HK-2 (cell line): ENCODE results near the gene YKT6.
"Not testable (repeated sequence)": the region's sequence is repeated elsewhere in the genome, so short reads cannot be mapped to it uniquely, and the experiment has no call there.

Experiments
- DNase-seq: peaks from one replicate; pipeline ENCODE4 v3.0.0-alpha.2; 2018; ENCODE audit not compliant: unreplicated experiment

YKT6 gene

GRCh38 chr7:44193011-44193802, 7.6 kb upstream of the YKT6 start:
- DNase-seq = no peak

DNA sequence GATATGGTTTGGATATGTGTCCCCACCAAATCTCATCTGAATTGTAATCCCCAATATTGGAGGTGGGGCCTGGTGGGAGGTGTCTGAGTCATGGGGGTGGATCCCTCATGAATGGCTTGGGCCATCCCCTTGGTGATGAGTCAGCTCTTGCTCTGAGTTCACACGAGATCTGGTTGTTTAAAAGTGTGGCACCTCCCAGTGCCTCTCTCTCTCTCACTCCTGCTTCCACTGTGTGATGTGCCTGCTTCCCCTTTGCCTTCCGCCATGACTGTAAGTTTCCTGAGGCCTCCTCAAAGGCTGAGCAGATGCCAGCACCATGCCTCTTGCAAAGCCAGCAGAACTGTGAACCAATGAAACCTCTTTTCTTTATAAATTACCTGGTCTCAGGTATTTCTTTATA, 6.7 kb upstream of the YKT6 start:
- no peak for DNase-seq

- DNase-seq = no peak
These were observed 6.1 kb upstream of the YKT6 start for GRCh38 chr7:44194562-44195145.

DNA sequence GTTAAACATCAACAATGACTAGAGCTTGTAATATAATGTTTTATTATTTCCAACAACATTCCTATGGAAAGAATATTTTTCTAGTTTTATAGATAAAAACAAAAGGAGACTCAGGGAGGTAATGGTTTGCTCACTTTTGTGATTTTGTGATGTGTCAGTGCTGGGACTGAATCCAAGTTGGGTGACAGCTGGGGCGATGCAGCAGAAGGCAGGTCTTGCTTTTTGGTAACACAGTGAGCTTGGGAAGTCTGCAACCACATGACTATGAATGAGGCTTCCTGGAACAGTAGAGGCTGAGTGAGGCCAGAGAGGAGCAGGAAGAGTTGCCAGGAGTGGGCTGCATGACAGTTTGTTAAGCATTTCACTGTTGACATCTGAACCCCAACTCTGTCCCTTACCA, 4.9 kb upstream of the YKT6 start:
- no peak for DNase-seq

- peak; percentile 27 for DNase-seq
These were observed 4.3 kb upstream of the YKT6 start for GRCh38 chr7:44196450-44196872.

- no peak for DNase-seq
These were observed 3.3 kb upstream of the YKT6 start for GRCh38 chr7:44197474-44197873.

DNA sequence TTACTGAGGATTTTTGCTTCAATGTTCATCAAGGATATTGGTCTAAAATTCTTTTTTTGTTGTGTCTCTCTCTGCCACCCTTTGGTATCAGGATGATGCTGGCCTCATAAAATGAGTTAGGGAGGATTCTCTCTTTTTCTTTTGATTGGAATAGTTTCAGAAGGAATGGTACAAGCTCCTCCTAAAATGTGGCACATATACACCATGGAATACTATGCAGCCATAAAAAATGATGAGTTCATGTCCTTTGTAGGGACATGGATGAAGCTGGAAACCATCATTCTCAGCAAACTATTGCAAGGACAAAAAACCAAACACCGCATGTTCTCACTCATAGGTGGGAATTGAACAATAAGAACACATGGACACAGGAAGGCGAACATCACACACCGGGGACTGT, 615 bp upstream of the YKT6 start:
- DNase-seq = not testable (repeated sequence)

GRCh38 chr7:44201813-44202212, 1.0 kb downstream of the YKT6 start:
- no peak for DNase-seq

DNA sequence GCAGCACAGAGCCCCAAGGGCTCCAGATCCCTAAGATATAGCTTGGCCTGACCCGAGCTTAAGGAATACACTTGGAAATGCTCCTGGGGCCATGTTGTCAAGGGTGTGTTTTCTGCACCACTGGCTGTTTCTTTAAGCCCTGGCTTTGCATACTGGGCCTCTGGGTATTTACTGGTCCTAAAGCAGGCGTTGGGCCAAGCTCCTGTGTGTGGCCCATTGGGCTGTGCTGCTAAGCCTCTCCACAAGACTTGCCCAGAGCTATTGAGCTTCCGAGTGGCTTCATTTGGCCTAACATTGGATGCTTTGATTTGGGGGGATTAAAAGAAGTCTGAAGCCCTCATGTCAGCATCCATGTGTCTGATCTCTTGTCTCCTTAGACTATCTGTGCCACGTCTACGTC, 5.2 kb downstream of the YKT6 start:
- no peak for DNase-seq

DNA sequence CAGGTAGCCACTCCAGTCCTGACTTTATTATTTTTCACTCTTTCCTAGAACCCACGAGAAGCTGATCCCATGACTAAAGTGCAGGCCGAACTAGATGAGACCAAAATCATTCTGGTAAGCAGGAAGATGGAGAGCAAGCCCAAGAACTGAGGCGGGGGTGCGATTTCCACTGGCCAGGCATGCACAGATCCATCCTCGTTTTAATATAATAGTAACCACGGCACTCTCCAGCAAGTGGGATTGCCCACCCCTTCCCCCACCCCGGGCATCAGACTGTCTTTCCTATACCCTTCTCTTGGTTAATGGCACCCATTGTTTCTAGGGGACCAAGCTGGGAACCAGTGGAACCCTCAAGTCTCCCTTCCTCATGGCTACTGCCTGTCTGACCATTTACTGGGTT, 7.3 kb downstream of the YKT6 start:
- no peak for DNase-seq

GRCh38 chr7:44210107-44210506, 9.3 kb downstream of the YKT6 start:
- no peak for DNase-seq

- DNase-seq = no peak
These were observed 10.4 kb downstream of the YKT6 start for GRCh38 chr7:44211126-44211675.

DNA sequence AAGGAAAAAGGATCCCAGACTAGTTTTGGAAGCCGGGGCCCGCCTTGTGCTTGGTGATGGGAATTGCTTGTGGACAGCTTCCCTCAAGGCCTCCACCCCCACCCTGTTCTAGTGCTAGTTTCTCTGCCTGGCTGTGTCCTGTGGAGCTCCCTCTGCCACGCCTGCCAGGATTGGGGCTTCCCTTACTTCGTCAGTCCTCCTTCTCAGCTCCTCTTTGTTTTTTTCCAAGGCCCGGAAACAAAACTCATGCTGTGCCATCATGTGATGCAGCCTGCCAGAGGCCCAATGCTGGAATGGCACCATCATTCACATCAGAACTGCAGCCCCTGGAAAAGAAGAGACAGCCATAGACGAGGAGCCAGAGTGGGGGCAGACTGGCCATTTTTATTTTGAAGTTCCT, 11.2 kb downstream of the YKT6 start:
- no peak for DNase-seq

GRCh38 chr7:44212581-44213184, 11.9 kb downstream of the YKT6 start:
- DNase-seq = no peak

- DNase-seq = no peak
These were observed 12.6 kb downstream of the YKT6 start for GRCh38 chr7:44213206-44213876.

- DNase-seq = no peak
These were observed 13.2 kb downstream of the YKT6 start for GRCh38 chr7:44213877-44214388.

DNA sequence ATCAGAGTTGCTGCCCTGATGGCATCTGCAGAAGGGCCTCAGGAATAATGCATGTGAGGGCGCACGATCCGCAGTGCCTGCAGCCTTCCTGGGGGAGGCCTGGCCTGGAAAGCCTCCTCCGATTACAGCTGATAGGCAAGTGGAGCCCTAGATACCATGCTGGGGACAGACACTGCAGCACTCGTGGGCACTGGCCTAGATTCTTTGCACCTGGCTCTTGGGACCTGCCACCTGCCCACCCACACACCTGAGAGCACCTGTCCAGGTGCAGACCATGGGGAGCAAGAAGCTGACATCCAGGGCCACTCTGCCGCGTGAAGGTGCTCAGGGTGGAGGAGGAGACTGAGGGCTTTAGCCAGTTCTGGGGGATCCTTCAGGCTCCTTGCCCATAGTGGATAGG, 14.8 kb downstream of the YKT6 start:
- DNase-seq = no peak

GRCh38 chr7:44216019-44216418, 15.2 kb downstream of the YKT6 start:
- DNase-seq = no peak

- DNase-seq = no peak
These were observed 15.9 kb downstream of the YKT6 start for GRCh38 chr7:44216521-44217222.

DNA sequence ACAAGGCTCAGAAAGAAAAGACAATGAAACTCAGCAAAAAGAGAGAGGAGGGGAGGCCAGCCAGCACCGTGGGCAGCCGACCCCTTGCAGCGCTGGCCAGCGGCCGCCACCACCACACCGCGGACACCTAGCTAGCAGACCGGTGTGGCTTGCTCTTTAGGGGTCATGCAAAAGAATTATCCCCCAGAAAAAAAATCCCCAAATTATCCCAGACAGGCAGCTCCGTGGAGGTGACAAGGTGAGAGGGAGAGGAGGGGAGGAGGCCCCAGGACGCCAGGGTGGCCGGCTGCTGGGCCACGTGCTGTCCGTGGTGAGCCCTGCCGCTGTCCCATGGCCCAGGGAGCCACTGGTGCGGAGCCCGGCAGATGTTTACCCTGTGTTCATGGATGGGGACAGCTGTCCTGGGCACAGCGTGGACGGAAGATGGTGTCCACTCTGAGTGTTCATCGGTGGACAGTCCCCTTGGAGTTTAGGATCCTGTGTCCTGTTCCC, 16.5 kb downstream of the YKT6 start:
- no peak for DNase-seq

- DNase-seq = no peak
These were observed 17.1 kb downstream of the YKT6 start for GRCh38 chr7:44217852-44218402.
